Measurements from ENCODE around the gene TRPT1.
"Not testable (repeated sequence)": the region's sequence is repeated elsewhere in the genome, so short reads cannot be mapped to it uniquely, and the experiment has no call there.

Gene TRPT1

GRCh38 chr11:64258356-64258755 is 32.4 kb upstream of the TRPT1 start:
- no peak for DNase-seq

GRCh38 chr11:64256300-64256699 is 30.3 kb upstream of the TRPT1 start:
- DNase-seq = no peak

- no peak for DNase-seq
These were observed 29.4 kb upstream of the TRPT1 start for GRCh38 chr11:64255135-64256128.

DNA sequence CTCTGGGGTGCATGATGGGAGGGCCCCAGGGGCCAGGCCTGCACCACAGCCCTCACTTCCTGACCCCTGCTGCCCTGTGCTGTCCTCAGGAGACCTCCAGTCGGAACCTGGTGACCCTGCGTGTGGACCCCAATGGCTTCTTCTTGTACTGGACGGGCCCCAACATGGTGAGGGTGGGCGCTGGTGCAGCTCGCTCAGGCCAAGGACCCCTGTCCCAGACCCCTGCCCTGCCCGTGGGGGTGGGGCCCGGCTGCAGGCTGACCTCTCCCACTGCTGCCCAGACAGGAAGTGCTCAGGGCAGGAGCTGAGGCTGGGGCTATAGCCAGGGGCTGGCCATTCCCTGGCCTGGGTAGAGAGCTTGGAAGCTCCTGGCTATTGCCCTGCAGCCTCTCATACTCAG is 28.3 kb upstream of the TRPT1 start:
- no peak for DNase-seq

GRCh38 chr11:64253481-64253880 is 27.5 kb upstream of the TRPT1 start:
- DNase-seq = no peak

- DNase-seq = no peak
These were observed 27.1 kb upstream of the TRPT1 start for GRCh38 chr11:64253043-64253442.

GRCh38 chr11:64252003-64252872 is 26.3 kb upstream of the TRPT1 start:
- peak; percentile 42 for DNase-seq

DNA sequence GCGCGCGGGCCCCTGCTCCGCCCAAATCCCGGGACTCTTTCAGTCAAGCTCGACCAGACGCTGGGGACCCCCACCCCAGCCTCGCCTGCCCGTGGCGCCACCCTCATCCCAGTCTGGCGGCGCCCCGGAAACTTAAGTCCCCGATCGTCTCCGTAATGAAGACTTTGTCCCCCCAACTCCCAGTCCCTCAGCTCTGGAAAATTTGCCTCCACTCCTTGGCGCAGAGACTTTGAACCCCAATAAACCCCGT is 25.7 kb upstream of the TRPT1 start:
- DNase-seq = no peak

- peak; percentile 79 for DNase-seq
These were observed 25.2 kb upstream of the TRPT1 start, which contains the start of gene PLCB3 for GRCh38 chr11:64251016-64251752. TSS of gene PLCB3 (plus strand) at chr11:64251530. CDS start at chr11:64251650, 120 bp downstream.

GRCh38 chr11:64250415-64251015 is 24.5 kb upstream of the TRPT1 start:
- DNase-seq = no peak

DNA sequence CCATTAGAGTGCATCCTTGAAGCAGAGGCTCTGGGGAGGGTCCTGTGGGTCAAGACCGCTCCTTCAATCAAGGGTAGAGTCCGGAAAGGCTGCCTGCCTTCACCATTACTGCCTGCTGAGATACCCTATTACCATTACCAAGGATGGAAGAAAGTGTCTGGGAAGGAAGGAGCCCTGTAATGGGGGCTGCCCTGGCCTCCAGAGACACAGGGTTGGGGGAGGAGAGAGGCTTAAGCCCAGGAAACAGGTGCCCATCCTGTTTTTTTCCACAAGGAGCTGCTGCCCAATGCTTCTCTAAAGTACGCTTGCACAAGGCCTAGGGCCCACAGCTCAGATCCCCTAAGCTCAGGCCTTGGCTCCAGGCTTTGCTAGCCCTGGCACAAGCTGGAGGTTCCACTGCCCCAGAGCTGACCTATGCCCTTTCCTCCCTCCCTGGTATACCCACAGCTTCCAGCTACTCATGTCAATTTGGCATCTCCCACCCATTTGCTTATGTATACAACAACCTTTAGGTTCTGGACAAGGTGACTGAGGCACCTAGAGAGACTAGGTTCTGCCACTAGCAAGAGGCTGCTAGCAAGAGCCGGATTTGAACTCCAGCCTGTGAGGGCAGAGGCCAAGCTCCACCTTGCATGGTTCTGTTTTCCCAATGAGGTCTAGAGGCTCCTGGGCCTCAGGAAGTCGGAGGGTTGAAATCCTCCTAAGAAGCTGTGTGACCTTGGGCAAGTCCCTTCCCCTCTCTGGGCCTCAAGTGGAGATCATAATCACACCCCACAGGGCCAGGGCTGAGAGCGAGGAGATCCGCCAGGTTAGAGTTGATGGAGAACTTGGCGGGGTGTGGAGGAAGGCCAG is 23.8 kb upstream of the TRPT1 start:
- no peak for DNase-seq

DNA sequence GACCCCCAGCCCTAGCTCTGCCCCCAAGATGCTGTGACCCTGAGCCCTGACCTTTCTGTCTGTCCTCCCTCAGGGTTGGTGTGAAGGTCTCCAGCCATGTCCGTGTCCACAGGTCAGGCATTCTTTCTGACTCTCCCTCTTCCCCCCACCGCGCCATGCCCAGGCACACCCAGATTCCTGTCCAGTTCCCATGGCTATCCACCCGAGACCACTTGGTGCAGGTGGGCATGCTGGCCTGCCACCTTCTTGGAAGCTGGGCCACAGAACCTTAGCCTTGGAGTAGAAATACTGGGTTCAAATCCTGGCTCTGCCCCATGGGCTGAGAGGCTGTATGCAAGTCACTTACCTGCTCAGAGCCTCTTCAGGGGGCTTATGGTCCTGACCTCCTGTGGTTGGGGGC is 23.1 kb upstream of the TRPT1 start:
- DNase-seq = no peak

DNA sequence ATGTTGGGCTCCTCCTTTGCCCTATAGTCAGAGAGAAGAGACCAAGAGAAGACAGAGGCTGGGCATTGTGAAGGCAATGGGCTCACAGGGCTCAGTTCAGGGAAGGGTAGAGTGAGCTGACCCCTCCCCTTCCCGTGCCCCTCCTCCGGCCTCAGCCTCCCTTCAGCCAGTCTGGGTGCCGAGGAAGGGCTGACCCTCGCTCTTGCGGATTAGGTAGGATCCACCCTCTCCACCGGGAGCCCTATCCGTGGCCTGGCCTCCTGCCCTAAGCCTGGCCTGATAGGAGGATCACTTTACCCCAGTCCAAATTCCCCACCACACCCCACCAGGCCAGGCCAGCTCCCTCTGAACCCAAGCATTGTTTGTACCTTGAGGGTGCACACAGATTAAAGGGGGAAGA is 22.6 kb upstream of the TRPT1 start:
- no peak for DNase-seq

DNA sequence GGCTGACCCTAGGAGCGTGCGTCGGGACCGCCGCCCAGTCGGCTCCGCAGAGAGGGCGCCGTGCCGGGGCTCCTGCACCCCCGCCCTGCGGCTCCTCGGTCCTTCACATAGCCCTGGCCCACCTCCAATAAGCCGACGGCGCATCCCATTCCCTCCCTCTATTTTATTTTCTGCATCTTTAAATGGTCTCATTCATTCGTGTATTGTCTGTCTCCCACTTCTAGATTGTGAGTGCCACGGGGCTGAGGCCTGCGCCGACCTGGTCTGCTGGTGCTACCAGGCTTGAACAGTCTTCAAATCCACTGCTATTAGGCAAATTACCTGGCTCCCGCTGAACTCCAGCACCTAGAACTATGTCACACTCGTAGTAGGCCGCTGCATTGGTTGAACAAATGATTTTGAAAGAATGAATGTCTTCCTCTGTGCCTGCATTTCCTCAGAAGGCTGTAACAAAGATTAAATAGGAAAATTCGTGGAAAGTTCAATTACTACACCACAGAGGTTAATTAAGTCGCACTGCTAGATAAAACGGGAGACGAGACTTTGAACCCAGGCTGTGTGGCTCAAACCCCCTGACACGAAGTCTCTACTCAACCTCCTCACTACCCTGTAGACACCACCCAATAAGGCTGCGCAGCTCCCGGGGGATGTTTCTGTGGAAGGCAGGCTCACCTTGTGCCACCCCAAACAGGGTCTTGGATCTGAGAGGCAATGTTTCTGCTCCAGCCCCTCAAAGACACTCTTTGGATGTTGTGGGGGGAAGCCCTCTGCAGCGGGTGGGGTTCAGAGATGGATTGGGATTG is 21.9 kb upstream of the TRPT1 start:
- no peak for DNase-seq

GRCh38 chr11:64246871-64247728 is 21.1 kb upstream of the TRPT1 start, which contains the start of gene PPP1R14B:
TSS of gene PPP1R14B (minus strand) at chr11:64246943. CDS start at chr11:64246673, 270 bp downstream.
- peak; percentile 92 for DNase-seq

- not testable (repeated sequence) for DNase-seq
These were observed 20.6 kb upstream of the TRPT1 start for GRCh38 chr11:64246621-64246870.

DNA sequence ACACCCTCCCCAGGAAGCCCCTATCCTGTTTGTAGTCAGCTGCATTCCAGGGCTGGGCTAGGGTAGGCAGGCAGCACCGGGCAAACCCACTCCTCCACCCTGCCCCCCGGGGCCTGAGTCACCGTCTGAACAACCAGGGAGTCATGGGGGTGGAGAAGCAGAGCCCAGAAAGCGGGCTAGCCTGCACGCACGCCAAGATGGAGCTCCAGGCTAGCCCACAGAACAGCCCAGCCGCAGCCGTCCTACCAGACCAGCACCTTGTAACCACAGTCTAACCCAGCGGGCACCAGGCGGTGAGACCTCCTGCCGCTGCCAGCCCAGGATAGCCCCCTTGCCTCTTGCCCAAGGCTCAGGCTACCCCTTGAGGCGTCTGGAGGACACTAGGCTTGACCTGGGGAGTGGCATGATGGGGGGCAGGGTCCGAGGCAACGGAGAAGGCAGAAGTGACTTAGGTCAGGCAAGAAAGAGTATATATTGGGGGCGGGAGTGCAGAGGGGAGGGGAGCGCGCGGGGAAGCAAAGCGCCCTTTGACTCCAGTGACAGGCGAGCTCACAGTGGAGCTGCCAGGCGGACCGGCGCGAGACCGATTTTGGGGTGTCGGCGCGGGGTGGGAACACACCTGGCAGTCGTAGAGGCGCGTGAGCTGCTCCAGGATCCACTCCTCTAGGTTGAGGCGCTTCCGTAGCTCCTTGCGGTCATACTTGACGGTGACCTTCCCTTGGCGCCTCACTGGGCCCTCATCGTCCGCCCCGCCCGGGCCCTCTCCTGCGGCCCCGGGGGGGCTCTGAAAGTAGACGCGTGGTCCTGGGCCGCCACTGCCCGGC is 20.0 kb upstream of the TRPT1 start:
- DNase-seq = peak; percentile 79

DNA sequence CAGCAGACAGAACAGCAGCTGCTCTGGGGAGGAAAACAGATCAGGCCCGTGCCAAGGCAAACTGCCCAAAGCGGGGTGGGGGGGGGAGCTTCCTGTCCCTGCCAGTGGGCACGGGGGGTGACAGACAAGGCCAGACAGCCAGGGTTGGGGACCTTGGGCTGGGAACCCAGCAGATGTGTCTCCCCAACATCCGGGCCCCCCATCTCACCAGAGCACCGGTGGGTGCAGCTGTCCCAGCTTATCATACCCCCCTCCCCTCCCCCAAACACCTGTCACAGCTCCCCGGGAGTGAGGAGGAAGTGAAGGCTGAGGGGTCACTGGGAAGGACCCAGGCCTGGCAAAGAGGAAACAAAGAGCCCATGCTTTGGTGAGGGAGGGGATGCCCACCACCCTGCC is 19.4 kb upstream of the TRPT1 start:
- DNase-seq = no peak

GRCh38 chr11:64244966-64245365 is 19.0 kb upstream of the TRPT1 start:
- DNase-seq = no peak

Data from OCI-M1 (cell line).